NCI-H2227 (cell line): ENCODE measurements around the gene UGT3A2.
"Not testable (repeated sequence)": the region's sequence is repeated elsewhere in the genome, so short reads cannot be mapped to it uniquely, and the experiment has no call there.

ENCODE experiments used
- DNase-seq: peaks from one replicate; lab custom pipeline; 2025; ENCODE audit not compliant: unreplicated experiment; lab: John Stamatoyannopoulos, UW

UGT3A2 gene

GRCh38 chr5:36054647-36055046 lies 12.0 kb downstream of the UGT3A2 start:
- DNase-seq: no peak

- DNase-seq: no peak
Measured at GRCh38 chr5:36052538-36052937, 14.1 kb downstream of the UGT3A2 start.

GRCh38 chr5:36049949-36050348 lies 16.7 kb downstream of the UGT3A2 start:
- no peak for DNase-seq

- DNase-seq: no peak
Measured at GRCh38 chr5:36047384-36048160, 19.1 kb downstream of the UGT3A2 start.

GRCh38 chr5:36045895-36046294 lies 20.8 kb downstream of the UGT3A2 start:
- no peak for DNase-seq

GRCh38 chr5:36041537-36041845 lies 25.2 kb downstream of the UGT3A2 start:
- DNase-seq: no peak

- no peak for DNase-seq
Measured at GRCh38 chr5:36040651-36041536, 25.8 kb downstream of the UGT3A2 start.

- no peak for DNase-seq
Measured at GRCh38 chr5:36035696-36036095, 31.0 kb downstream of the UGT3A2 start.

GRCh38 chr5:36034536-36035134 lies 32.0 kb downstream of the UGT3A2 start:
- not testable (repeated sequence) for DNase-seq

GRCh38 chr5:36033486-36033885 lies 33.2 kb downstream of the UGT3A2 start:
- DNase-seq: no peak

- no peak for DNase-seq
Measured at GRCh38 chr5:36033047-36033446, 33.6 kb downstream of the UGT3A2 start.

- DNase-seq: no peak
Measured at GRCh38 chr5:36031223-36031622, 35.5 kb downstream of the UGT3A2 start.

- DNase-seq: no peak
Measured at GRCh38 chr5:36029914-36030313, 36.8 kb downstream of the UGT3A2 start.

- DNase-seq: no peak
Measured at GRCh38 chr5:36028816-36029465, 37.7 kb downstream of the UGT3A2 start.

GRCh38 chr5:36027711-36028110 lies 39.0 kb downstream of the UGT3A2 start:
- DNase-seq: no peak

GRCh38 chr5:36026706-36027465 lies 39.8 kb downstream of the UGT3A2 start:
- no peak for DNase-seq

GRCh38 chr5:36022246-36022645 lies 44.4 kb downstream of the UGT3A2 start:
- DNase-seq: not testable (repeated sequence)

GRCh38 chr5:36019584-36019983 lies 47.1 kb downstream of the UGT3A2 start:
- not testable (repeated sequence) for DNase-seq

GRCh38 chr5:36017622-36018021 lies 49.1 kb downstream of the UGT3A2 start:
- no peak for DNase-seq

- no peak for DNase-seq
Measured at GRCh38 chr5:36017004-36017403, 49.7 kb downstream of the UGT3A2 start.

GRCh38 chr5:36013182-36013581 lies 53.5 kb downstream of the UGT3A2 start:
- no peak for DNase-seq
